Uterus (tissue), 4 donors: ENCODE data around the gene IL1RAPL2. TPM values are rescaled to one million over a fixed set of nuclear protein-coding genes. Genes with fewer than 3 reads are reported as not detected.

Experiments used
- DNase-seq, 2 donors: peaks; one replicate each; pipeline ENCODE4 v3.0.0-alpha.2; 2019 to 2020
- H3K27ac ChIP-seq, 2 donors: fragments of 200-600 bp; sonication (generic); 1 replicate in 1 of 2; 2 replicates in 1 of 2; pipeline ENCODE4 v1.5.1; 2016 to 2018
- H3K27me3 ChIP-seq, 2 donors: fragments of 200-600 bp; sonication (generic); one replicate each; pipeline ENCODE4 v1.5.1; 2018 to 2019; ENCODE audit warnings: control low read depth in 1 of 2
- H3K36me3 ChIP-seq, 2 donors: fragments of 200-600 bp; sonication (generic); one replicate each; pipeline ENCODE4 v1.5.1; 2019; ENCODE audit warnings: control low read depth in 1 of 2
- H3K4me1 ChIP-seq, 2 donors: fragments of 200-600 bp; sonication (generic); one replicate each; pipeline ENCODE4 v1.5.1; 2018 to 2019; ENCODE audit warnings: control low read depth in 1 of 2
- H3K4me3 ChIP-seq, 2 donors: fragments of 200-600 bp; sonication (generic); 1 replicate in 1 of 2; 2 replicates in 1 of 2; pipeline ENCODE4 v1.5.1; 2018 to 2019; ENCODE audit warnings: mild to moderate bottlenecking in 1 of 2
- H3K9me3 ChIP-seq, 2 donors: fragments of 200-600 bp; sonication (generic); one replicate each; pipeline ENCODE4 v1.5.1; 2019; ENCODE audit warnings: control low read depth in 1 of 2
- CTCF ChIP-seq, 4 experiments: fragments of 200-600 bp in 2 of 4; fragments of 450-650 bp in 2 of 4; sonication (generic) in 2 of 4; IDR thresholded peaks; one replicate each; pipeline ENCODE4 v1.5.1; 2016 to 2019; ENCODE audit warnings: antibody characterized with exemption in 4 of 4, mild to moderate bottlenecking in 2 of 4, moderate library complexity in 1 of 4
- POLR2A ChIP-seq, 2 donors: fragments of 450-650 bp; IDR thresholded peaks; one replicate each; pipeline ENCODE4 v1.6.1; 2016; ENCODE audit warnings: antibody characterized with exemption in 2 of 2, mild to moderate bottlenecking in 1 of 2, moderate library complexity in 1 of 2
- intact Hi-C: fragments of 100-400 bp; cut with DNase I; formaldehyde crosslinking; loops from one replicate; pipeline ENCODE4 v1.15.1; 2023; ENCODE audit warnings: low total_unique reads
- total RNA-seq, 4 donors: library from RNA; depleted of rRNA in 3 of 4; stranded (reverse); fragments of >200 nt in 3 of 4; gene quantifications; one replicate each; pipeline versions ENCODE4 v1.1.0 to v1.2.4, GENCODE V29; 2014 to 2023
- donor health status: DM: yes; HTN: yes; CAD: no.

The IL1RAPL2 gene
- total RNA-seq, 4 donors from 2014 or later: 2.1 TPM; not detected in 3

GRCh38 chrX:105424729-105425128 lies 858.7 kb downstream of the IL1RAPL2 start:
- no peak overlapping the region for H3K4me3 ChIP-seq
- DNase-seq: no peak
- no peaks in the 10 kb centered on the region for H3K36me3 ChIP-seq
- TF ChIP-seq CTCF (IDR thresholded peaks at IDR 0.05) (no peak), POLR2A (IDR thresholded peaks at IDR 0.05) (no peak)
- H3K27ac ChIP-seq: no peak overlapping the region
- intact Hi-C loops: no loop called here
- H3K27me3 ChIP-seq: no peaks in the 10 kb centered on the region
- H3K4me1 ChIP-seq: no peaks in the 10 kb centered on the region
- H3K9me3 ChIP-seq: no peaks in the 10 kb centered on the region

- Histone ChIP-seq H3K4me1 (no peaks in the 10 kb centered on the region), H3K36me3 (no peaks in the 10 kb centered on the region), H3K27ac (no peak overlapping the region), H3K9me3 (no peaks in the 10 kb centered on the region), H3K27me3 (no peaks in the 10 kb centered on the region), H3K4me3 (no peak overlapping the region)
- intact Hi-C loops: no loop called here
- no peak for DNase-seq
- TF ChIP-seq CTCF (IDR thresholded peaks at IDR 0.05) (no peak), POLR2A (IDR thresholded peaks at IDR 0.05) (no peak)
Measured at GRCh38 chrX:105451401-105451800, 885.4 kb downstream of the IL1RAPL2 start.

GRCh38 chrX:105458846-105459245 lies 892.8 kb downstream of the IL1RAPL2 start:
- Histone ChIP-seq H3K27me3 (no peaks in the 10 kb centered on the region), H3K4me3 (no peak overlapping the region), H3K4me1 (no peaks in the 10 kb centered on the region), H3K27ac (no peak overlapping the region), H3K9me3 (no peaks in the 10 kb centered on the region), H3K36me3 (no peaks in the 10 kb centered on the region)
- intact Hi-C loops: no loop called here
- no peak for DNase-seq
- TF ChIP-seq CTCF (IDR thresholded peaks at IDR 0.05) (no peak), POLR2A (IDR thresholded peaks at IDR 0.05) (no peak)

- Histone ChIP-seq H3K27me3 (no peaks in the 10 kb centered on the region), H3K9me3 (no peaks in the 10 kb centered on the region)
Measured at GRCh38 chrX:105460376-105460775, 894.4 kb downstream of the IL1RAPL2 start.

GRCh38 chrX:105461016-105461415 lies 895.0 kb downstream of the IL1RAPL2 start:
- TF ChIP-seq POLR2A (IDR thresholded peaks at IDR 0.05) (no peak), CTCF (IDR thresholded peaks at IDR 0.05) (no peak)
- DNase-seq: no peak
- no peaks in the 10 kb centered on the region for H3K36me3 ChIP-seq

More at GRCh38 chrX:105460376-105460775, 894.4 kb downstream of the IL1RAPL2 start:
- H3K4me3 ChIP-seq: no peak overlapping the region
- no peak overlapping the region for H3K27ac ChIP-seq
- H3K36me3 ChIP-seq: no peaks in the 10 kb centered on the region
- no peaks in the 10 kb centered on the region for H3K4me1 ChIP-seq
- intact Hi-C loops: no loop called here
- TF ChIP-seq CTCF (IDR thresholded peaks at IDR 0.05): no peak
- TF ChIP-seq POLR2A (IDR thresholded peaks at IDR 0.05): no peak
- DNase-seq: no peak

More at GRCh38 chrX:105461016-105461415, 895.0 kb downstream of the IL1RAPL2 start:
- Histone ChIP-seq H3K4me3 (no peak overlapping the region), H3K4me1 (no peaks in the 10 kb centered on the region), H3K27ac (no peak overlapping the region), H3K27me3 (no peaks in the 10 kb centered on the region), H3K9me3 (no peaks in the 10 kb centered on the region)
- intact Hi-C loops: no loop called here
